ENCODE measurements around the gene TOX3. TPM values are rescaled to one million over a fixed set of nuclear protein-coding genes. Genes with fewer than 3 reads are reported as not detected.

The TOX3 gene
- total and polyA plus RNA-seq, 2 of the 13 experiments (the other 11 are each of a cell fraction or from before 2014, with no cell fraction given), result 14.5 to 98.6 TPM

DNA sequence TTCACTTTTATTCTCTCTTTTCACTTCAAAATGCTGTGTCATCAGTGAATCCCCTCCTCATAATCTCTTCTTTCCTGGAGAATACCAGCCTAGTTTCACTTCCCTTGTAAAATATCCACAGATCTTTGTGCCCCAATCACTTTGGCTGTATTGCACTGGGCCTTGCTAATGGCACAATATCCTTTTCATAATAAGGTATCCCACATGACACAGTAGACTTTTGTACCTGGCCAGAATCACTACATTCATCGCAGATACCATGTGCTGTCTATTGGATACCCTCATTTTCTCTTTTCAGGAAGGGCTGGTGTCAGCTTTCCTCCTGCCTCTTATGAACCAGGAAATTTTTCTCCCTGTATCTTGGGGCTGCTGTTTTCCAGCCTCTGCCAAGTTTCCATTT is 25.7 kb upstream of the TOX3 start (continued):
- TF ChIP-seq ZNF687 (CRISPR knock-in tag; IDR thresholded peaks at IDR 0.05) (no peak), HNRNPK (IDR thresholded peaks at IDR 0.05; ENCODE audit: low read depth, low read length, poor library complexity, severe bottlenecking) (no peak), AKAP8 (CRISPR knock-in tag; IDR thresholded peaks at IDR 0.05) (no peak), ATF7 (IDR thresholded peaks at IDR 0.05) (no peak), ATF7 (CRISPR knock-in tag; IDR thresholded peaks at IDR 0.05) (no peak)
- TF ChIP-seq, protein P1, sequence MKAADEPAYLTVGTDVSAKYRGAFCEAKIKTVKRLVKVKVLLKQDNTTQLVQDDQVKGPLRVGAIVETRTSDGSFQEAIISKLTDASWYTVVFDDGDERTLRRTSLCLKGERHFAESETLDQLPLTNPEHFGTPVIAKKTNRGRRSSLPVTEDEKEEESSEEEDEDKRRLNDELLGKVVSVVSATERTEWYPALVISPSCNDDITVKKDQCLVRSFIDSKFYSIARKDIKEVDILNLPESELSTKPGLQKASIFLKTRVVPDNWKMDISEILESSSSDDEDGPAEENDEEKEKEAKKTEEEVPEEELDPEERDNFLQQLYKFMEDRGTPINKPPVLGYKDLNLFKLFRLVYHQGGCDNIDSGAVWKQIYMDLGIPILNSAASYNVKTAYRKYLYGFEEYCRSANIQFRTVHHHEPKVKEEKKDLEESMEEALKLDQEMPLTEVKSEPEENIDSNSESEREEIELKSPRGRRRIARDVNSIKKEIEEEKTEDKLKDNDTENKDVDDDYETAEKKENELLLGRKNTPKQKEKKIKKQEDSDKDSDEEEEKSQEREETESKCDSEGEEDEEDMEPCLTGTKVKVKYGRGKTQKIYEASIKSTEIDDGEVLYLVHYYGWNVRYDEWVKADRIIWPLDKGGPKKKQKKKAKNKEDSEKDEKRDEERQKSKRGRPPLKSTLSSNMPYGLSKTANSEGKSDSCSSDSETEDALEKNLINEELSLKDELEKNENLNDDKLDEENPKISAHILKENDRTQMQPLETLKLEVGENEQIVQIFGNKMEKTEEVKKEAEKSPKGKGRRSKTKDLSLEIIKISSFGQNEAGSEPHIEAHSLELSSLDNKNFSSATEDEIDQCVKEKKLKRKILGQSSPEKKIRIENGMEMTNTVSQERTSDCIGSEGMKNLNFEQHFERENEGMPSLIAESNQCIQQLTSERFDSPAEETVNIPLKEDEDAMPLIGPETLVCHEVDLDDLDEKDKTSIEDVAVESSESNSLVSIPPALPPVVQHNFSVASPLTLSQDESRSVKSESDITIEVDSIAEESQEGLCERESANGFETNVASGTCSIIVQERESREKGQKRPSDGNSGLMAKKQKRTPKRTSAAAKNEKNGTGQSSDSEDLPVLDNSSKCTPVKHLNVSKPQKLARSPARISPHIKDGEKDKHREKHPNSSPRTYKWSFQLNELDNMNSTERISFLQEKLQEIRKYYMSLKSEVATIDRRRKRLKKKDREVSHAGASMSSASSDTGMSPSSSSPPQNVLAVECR (CRISPR knock-in tag; IDR thresholded peaks at IDR 0.05; ENCODE audit: borderline replicate concordance), result no peak
- TF ChIP-seq, protein P2, sequence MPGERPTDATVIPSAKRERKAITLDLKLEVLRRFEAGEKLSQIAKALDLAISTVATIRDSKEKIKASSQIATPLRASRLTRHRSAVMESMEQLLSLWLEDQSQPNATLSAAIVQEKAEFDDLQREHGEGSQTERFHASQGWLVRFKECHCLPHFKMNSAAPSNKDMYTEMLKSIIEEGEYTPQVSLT (CRISPR knock-in tag; IDR thresholded peaks at IDR 0.05; ENCODE audit: borderline replicate concordance, low read depth), result no peak
